HG03439 (cell line): ENCODE data around the gene OLA1.
"Not testable (repeated sequence)": the region's sequence is repeated elsewhere in the genome, so short reads cannot be mapped to it uniquely, and the experiment has no call there.

Source experiments
- ATAC-seq: cut with Tn5 transposase; IDR thresholded peaks from one replicate; pipeline ENCODE4 v1.9.1; 2021; ENCODE audit warnings: mild to moderate bottlenecking, moderate library complexity; ENCODE audit not compliant: unreplicated experiment

Gene OLA1

GRCh38 chr2:174248187-174248997 lies at the start of gene OLA1:
Gene OLA1, minus strand, starts transcription at chr2:174248532. Its CDS starts 1,717 bp downstream, at chr2:174246815.
- ATAC-seq = peak; percentile 96

DNA sequence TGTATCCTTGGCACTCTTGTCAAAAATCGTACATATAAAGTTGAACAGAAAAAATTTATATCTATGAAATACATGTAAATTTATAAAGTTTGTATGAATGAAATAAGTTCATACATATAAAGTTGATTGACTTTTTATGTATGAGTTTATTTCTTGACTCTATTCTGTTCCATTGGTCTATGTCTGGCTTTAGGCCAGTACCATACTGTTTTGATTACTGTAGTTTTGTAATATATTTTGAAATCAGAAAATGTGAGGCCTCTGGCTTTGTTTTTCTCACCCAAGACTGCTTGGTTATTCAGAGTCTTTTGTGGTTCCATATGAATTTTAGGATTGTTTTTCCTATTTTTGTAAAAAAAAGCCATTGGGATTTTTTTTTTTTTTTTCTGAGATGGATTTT lies 44.6 kb upstream of the OLA1 start:
- ATAC-seq = no peak

DNA sequence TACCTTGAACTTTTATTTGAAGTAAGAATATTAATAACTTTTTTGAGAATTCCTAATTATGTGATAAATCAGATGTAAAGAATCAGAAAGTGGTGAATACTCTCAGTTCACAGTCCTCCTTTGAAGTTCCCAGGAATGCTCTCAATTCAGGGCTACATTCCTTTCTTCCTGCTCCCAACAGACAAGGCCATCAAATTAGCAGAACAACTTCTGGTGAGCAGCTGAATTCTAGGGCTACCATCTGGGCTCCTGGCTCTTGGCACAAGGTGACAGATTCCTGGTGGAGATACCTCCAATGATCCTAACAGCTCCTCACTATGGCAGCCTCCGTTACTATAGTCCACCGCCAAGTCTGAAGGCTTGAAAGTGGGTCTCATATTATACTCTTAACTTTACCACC lies 37.8 kb upstream of the OLA1 start:
- ATAC-seq = no peak

DNA sequence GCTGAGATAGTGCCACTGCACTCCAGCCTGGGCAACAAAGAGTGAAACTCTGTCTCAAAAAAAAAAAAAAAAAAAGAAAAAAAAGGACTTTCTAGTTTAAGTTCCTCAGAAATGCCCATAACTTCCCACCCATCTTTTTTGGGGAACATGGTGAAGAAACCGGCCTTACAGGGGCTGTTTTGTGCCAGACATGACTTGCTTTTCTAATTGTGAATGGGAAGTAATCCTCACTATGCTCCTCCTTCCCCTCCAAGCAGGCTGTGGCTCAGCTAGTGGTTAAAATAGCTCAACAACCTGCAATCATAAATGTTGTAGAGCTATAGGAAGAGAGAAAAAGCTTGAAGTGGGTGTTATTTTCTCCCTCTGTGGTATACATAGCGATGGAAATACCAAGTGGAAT lies 34.1 kb upstream of the OLA1 start:
- ATAC-seq = no peak

DNA sequence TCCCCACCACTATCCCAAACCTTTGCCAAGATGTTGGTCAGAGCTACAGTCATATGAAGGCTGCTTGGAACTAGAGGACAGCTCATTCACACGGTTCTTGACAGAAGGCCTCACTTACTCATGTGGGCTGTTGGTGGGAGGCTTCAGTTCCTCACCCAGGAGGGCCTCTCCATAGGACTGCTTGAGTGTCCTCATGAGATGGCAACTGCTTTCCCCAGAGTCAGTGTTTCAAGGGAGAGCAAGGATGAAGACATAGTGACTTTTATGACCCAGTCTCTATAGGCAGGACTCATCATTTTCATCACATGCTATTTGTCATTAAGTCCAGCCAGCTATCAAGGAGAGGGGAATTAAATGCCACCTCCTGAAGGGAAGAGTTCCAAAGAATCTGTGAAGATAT lies 33.4 kb upstream of the OLA1 start:
- no peak for ATAC-seq

DNA sequence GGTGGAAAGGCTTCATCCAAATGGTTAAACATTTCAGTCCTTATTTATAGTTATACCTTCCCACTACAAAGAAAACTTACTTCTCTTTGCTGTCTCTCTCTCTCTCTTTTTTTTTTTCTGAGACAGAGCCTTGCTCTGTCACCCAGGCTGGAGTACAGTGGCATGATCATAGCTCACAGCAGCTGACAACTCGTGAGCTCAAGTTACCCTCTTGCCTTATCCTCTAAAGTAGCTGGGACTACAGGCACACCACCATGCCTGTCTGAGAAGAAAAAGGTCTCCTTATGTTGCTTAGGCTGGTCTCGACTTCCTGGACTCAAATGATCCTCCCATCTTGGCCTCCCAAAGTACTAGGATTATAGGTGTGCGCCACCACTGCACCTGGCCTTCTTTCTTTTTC lies 32.3 kb upstream of the OLA1 start:
- no peak for ATAC-seq

DNA sequence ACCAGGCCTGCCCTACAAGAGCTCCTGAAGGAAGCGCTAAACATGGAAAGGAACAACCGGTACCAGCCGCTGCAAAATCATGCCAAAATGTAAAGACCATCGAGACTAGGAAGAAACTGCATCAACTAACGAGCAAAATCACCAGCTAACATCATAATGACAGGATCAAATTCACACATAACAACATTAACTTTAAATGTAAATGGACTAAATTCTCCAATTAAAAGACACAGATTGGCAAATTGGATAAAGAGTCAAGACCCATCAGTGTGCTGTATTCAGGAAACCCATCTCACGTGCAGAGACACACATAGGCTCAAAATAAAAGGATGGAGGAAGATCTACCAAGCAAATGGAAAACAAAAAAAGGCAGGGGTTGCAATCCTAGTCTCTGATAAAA lies 21.9 kb upstream of the OLA1 start:
- not testable (repeated sequence) for ATAC-seq

DNA sequence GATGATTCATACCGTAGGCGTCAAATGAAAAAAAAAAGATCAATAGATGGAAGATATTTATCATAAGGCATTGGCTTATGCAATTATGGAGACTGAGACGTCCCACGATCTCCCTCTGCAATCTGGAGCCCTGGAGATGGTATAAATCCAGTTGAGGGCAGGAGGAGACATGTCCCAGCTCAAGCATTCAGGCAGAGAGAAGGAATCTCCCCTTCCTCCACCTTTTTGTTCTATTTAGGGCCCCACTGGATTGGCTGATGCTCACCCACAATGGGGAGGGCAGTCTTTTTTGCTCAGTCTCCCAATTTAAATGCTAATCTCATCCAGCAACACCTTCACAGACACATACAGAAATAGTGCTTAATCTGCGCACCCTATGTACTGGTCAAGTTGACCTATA lies 18.0 kb upstream of the OLA1 start:
- no peak for ATAC-seq

- no peak for ATAC-seq
Observed at GRCh38 chr2:174263997-174264396, 15.7 kb upstream of the OLA1 start.

DNA sequence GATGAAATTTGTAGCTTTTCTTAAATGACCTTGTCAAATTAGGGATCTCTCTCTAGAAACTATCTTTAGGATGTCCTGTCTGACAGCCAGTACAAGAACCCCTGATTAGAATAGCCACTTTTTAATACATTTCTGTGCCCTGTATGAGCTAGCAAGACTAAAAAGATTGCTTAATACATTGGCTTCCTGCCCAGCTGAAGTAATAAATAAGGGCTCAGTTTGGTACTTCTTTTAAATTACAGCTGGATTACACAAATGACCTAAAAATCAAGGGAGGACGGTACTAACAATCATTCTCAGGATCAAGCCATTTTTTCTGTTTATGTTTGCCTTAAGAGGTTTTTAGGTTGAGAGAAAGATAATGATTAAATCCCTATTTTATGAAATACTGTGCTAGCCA lies 11.6 kb upstream of the OLA1 start:
- no peak for ATAC-seq

DNA sequence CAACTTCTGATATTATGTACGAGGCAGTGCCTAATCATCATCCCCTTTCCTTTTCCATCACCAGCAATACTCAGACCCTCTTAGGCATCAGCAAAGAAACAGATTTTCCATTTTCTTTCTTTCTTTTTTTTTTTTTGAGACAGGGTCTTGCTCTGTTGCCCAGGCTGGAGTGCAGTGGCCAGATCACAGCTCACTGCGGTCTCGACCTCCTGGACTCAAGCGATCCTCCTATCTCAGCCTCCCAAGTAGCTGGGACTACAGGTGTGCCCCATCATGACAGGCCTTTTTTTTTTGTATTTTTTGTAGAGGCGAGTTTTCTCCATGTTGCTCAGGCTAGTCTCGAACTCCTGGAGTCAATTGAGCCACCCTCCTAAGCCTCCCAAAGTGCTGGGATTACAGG lies 5.9 kb upstream of the OLA1 start:
- ATAC-seq = no peak

DNA sequence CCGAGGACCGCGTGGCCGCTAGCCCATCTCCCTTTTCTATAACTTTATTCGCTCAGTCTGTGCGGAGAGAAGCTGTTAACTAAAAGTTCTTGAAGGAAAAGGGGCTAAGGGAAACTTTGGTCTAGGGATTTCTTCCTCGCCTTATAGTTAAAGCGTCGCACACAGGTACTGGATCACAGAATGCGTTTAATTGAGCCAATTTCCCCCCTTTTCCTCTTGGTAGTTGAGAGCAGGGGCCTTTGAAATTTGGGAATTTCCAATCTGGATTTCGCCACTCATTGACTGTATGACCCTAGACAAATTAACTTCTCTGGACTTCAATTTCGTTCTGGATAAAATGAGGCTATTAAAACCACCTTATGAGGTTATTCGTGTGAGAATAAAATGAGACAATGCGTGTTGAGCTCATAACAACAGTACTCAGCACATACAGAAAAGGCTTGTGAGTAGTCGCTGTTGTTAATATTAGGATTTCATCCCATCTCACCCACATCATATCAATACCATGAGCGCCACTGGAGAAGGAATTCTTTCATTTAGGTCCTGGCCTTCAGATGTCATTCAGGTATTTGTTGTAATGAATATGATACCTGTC lies 763 bp upstream of the OLA1 start:
- ATAC-seq = no peak

DNA sequence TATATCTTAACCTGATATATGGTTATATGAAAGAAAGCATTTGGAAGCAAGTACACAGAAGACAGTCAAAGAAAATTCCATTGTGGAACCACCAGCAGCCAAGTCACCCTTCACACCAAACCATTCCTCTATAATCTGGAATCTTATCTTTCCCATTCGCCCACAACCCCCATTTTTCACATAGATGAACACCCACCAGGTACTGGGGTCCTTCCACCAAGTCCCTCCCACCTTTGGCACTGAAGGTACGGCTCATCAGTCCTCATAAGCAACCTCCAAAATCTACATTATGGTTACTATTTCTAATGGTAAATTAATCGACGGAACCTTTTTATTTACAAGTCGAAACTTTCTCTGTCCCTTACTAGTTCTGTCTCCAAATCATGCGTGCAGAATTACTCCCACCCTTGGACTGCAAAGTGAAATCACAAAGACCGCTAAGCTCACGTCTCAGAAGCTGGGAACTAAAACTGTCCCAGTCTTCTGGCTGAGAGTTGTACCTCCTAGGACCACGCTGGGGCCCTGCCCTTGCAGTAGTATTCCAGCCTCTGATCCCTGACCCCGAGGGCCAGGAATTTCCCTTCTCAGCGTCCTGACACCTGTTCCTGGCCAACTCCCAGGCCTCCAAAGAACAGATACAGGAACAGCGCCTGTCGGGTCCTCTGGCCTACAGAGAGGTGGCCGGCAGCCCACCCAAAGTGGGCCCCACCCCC lies 702 bp downstream of the OLA1 start:
- peak; percentile 2 for ATAC-seq

DNA sequence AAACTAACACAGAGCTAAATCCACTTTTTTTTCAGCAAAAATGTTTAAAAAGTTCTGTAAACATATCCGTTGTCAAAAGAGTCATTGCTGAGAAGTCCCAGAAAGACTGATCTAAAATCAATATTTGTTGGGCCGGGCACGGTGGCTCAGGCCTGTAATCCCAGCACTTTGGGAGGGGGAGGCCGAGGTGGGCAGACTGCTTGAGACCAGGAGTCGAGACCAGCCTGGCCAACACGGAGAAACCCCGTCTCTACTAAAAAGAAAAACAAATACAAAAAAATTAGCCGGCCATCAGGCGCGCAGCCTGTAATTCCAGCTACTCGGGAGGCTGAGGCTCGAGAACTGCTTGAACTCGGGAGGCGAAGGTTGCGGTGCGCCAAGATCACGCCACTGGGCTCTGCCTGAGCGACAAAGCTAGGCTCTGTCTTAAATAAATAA lies 1.4 kb downstream of the OLA1 start:
- no peak for ATAC-seq

GRCh38 chr2:174245628-174246027 lies 2.7 kb downstream of the OLA1 start:
- not testable (repeated sequence) for ATAC-seq

DNA sequence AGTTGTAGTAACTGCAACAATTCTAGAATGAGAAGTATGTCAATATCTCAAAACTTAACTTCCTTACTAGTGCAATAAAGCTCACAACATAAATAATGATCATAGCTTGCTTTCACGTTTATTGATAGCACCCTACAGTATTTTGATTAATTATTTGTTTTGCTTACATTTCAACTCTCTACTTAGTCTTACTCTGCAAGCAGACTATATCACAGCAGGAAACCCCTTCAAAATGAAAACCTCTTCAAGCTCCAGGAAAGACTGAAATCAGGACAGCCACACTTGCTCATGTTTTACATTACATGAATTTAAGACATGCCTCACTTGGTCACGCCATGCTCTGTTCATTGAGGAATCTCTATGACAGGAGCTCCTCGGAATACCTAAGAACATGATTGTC lies 3.3 kb downstream of the OLA1 start:
- no peak for ATAC-seq

GRCh38 chr2:174243812-174244211 lies 4.5 kb downstream of the OLA1 start:
- no peak for ATAC-seq

- ATAC-seq = no peak
Observed at GRCh38 chr2:174240097-174240496, 8.2 kb downstream of the OLA1 start.

DNA sequence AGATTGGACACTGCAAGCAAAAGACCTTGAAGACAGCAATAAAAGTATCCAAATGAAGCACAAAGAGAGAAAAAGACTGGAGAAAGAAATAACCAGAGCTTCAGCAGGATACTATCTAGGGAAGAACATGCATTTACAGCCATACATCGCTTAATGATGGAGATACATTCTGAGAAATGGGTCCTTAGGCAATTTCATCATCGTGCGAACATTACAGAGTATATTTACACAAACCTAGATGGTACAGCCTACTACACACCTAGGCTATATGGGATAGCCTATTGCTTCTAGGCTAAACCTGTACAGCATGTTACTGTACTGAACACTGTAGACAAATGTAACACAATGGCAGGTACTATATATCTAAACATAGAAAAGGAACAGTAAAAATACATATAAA lies 11.9 kb downstream of the OLA1 start:
- no peak for ATAC-seq

DNA sequence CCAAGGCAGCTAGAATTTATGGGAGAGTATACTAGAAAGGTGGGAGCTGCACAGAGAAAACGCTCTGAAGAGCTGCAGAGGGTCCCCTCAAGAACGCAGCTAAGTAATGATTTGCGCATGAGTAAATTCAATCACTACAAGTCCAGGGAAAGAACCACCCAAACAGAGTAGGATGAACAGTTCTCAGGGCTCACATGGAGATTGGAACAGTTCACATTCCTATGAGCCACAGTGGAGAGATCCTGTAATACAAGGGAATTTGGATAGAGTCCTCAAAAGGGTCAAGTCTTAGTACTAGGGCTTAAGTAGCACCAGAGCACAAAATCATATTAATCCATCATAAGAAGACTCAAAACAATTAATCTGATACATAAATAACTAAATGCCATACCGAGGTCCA lies 12.7 kb downstream of the OLA1 start:
- no peak for ATAC-seq

DNA sequence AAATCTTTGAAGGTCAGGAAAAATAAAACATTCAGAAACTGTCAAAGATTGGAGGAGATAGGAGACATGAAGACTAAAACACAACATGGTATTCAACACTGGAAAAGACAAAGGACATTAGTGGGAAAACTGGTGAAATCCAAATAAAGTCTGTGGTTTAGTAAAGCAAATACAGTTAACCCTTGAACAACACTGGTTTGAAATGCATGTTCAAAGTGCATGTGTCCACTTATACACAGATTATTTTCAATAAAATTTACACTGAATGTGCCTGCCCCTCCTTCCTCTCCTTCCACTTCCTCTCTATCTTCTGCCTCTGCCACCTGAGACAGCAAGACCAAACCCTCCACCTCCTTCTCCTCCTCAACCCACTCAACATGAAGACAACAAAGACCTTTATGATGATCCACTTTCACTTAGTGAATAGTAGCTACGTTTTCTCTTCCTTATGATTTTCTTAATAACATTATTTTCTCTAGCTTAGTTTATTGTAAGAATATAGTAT lies 14.5 kb downstream of the OLA1 start:
- no peak for ATAC-seq

DNA sequence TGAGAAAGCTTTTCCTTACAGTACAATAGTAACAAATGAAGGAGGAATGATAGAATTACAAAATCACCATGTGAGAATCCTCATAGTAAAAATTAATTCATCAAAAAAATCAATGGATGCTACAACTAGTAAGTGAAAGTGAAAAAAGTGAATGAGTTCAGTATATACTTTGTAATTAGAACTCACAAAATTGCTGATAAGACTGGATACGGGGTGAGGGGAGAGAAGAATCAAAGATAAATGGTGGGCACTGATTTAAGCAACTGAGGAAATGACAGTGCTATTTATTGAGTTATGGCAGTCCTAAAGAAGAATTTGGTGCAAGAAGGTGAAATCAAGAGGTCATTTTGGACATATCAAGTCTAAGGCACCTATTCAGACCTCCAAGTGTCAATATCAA lies 20.6 kb downstream of the OLA1 start:
- no peak for ATAC-seq
